ENCODE data around the gene TLE4.

DNA sequence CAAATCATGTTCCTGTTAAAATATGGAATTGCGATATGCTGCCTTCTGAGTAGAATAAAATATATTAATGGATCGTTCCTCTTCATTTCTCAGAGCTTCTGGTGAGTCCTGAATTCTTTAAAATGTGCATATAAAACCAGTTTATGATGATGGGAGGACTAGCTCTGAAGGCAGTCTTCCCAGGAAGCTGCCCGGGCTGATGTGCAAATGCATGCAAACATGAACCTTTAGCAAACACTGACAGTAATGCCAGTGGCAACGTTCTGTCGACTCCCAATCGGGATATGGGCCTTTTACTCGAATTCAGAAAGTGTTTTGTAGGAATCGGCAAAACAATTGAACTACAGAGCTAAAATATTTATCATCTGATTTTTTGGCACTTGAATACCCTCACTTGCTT lies 93.6 kb downstream of the TLE4 start:
- TF ChIP-seq, protein P1, sequence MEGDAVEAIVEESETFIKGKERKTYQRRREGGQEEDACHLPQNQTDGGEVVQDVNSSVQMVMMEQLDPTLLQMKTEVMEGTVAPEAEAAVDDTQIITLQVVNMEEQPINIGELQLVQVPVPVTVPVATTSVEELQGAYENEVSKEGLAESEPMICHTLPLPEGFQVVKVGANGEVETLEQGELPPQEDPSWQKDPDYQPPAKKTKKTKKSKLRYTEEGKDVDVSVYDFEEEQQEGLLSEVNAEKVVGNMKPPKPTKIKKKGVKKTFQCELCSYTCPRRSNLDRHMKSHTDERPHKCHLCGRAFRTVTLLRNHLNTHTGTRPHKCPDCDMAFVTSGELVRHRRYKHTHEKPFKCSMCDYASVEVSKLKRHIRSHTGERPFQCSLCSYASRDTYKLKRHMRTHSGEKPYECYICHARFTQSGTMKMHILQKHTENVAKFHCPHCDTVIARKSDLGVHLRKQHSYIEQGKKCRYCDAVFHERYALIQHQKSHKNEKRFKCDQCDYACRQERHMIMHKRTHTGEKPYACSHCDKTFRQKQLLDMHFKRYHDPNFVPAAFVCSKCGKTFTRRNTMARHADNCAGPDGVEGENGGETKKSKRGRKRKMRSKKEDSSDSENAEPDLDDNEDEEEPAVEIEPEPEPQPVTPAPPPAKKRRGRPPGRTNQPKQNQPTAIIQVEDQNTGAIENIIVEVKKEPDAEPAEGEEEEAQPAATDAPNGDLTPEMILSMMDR (IDR thresholded peaks at IDR 0.05; ENCODE audit: low read length), result no peak
- TF ChIP-seq EZH2 (optimal IDR thresholded peaks at IDR 0.05; ENCODE audit: low read depth, low read length), result no peak
